HG03159 (cell line): ENCODE results near the gene HPS5.

ENCODE experiments used
- ATAC-seq: cut with Tn5 transposase; IDR thresholded peaks from one replicate; pipeline ENCODE4 v1.9.1; 2021; ENCODE audit warnings: mild to moderate bottlenecking, moderate library complexity; ENCODE audit not compliant: unreplicated experiment

Gene HPS5

DNA sequence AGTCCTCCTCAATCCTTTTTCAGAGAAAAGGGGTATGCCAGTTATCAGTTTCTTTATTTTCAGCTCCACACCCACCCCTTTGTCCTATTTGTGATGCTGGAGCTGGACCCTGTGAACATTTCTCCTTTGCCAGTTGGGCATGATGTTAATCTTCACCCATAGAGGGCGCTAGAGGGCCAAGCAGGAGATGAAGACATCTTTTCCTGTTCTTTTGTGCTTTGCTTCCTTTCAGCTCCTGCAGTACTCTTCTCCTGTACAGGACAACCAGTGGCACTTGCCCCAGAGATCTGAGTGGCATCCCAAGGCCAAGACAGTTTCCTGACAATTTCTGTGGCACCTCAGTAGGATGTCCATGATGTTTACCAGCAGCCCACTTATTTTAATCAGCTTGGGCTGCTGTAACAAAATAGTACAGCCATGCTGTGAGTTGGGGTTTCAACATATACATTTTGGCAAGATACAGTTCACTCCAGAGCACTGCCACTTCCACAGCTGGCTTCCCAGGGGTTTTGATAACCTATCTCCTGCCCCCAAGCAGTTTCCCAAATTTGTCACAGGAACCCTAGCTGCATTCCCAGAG is 78.1 kb downstream of the HPS5 start:
- ATAC-seq, result no peak

DNA sequence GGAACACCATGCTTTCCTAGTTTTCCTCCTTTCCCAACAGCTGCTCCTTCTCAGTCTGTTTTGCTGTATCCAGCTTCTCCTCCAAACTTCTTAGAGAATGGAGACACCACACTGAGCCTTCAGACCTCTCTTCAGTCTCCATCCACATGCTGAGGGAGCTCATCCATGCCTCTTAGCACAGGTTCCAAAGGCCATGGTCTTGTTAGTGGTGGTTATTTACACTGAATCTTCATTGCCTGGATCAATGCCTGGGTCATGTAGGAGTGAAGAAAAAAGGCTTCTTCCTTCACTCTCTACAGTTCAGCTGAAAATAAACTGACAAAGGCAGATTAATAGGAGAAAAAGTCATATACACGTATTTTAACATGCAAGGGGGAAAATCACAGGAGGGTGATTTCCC is 82.3 kb downstream of the HPS5 start:
- ATAC-seq, result no peak

DNA sequence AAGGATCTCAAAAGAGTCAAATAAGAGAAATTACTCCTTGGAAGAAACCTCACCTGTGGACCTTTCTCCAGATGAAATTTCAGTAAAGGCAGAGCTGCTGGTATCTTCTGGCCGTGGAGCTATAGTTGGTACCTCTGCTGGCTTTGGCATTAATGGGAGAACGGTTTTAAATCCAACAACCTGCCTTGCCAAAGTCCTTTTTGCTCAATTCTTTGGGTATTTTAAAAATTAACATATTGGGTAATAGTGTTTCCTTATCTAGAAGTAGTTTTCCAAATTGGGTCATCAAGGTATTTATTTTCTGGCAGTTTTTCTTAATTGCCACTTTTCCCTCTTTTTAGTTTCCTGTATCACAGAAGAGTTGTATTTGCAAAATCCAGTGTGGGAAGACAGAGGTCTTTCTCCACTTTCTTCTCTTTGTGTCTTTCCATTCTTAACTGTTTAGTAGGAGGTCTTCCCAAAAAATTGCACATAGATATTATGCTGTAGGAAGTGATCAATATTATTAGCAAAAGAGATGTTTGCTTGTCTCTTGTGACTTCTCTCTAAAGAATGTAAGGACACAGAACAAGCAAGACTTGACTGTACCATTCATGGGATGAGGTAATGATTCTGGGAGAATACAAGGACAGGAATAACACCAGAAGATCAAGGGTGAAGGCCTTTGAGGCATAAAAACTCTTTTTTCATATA is 85.1 kb downstream of the HPS5 start, which contains the start of gene SAA4:
Gene SAA4 (minus strand): TSS at position 139 of the 693 bp plus-strand sequence. CDS start 876 bp downstream, outside the sequence.
- no peak for ATAC-seq

DNA sequence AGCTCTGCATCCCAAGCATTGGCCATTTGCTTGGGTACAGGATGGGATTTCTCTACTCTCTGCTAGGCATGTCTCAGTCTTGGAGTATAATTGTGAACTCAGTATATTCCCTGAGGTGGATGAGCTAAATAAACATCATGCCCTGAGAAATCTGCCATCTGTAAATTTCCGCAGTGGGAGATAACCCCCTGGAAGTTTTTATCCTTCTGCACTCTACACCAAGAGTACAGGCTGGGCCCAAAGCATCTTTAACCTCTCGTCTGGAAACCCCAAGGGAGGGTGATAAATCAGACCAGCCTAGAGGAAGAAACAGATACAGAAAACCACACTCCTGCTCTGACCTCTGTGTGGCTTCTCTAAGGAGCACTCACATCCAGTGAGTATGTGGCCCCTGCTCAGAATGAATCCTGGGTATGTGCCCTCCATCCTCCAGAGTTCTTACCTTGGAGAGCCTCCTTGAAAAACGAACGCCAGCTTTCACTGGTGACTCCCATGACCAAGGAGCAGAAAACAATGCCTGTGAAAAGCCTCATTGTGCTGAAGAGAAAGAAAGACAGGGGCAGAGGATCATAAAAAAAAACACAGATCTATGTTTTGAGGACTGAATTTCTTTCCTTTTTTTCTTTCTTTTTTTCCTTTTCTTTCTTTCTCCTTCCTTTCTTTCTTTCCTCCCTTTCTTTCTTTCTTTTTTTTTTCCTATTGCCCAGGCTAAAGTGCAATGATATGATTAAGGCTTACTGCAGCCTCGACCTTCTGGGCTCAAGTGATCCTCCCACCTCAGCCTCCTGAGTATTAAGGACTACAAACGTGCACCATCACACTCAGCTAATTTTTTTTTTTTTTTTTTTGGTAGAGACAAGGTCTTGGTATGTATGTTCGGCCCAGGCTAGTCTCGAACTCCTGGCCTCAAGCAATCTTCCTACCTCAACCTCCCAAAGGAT is 86.3 kb downstream of the HPS5 start:
- ATAC-seq, result no peak

DNA sequence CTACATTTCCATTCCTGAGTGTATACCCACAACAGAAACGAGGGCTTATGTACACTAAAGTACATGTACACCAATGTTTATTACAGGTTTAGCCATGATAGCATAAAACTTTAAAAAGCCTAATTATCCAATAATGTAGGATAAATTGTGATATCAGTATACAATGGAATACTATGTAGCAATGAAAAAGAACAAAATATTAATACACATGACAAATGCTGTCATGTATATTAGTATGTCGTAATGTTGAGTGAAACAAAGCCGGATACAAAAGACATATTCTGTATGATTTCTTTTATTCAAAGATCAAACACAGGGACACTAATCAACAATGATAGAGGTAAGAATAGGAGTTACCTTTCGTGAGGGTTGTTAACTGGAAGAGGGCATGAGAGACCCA is 88.0 kb downstream of the HPS5 start:
- ATAC-seq, result no peak

DNA sequence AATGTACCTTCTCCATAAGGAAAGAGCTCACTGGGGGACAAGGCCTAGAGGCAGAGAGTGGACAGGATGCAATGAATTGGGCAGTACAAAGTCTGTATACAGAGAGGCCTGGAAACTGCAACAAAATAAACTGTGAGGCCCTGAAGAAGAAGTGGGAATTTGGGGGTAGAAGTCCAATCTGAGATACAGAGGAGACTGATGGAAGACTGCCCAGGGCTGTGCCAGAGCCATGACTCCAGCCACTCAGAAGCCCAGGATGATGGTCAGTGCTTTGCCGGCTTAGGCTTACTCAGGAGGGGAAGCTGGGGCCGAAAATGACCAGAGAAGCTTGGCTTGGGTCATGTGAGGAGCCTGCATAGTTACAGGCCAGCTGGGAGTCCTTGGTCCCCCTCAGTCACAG is 91.1 kb downstream of the HPS5 start:
- no peak for ATAC-seq

DNA sequence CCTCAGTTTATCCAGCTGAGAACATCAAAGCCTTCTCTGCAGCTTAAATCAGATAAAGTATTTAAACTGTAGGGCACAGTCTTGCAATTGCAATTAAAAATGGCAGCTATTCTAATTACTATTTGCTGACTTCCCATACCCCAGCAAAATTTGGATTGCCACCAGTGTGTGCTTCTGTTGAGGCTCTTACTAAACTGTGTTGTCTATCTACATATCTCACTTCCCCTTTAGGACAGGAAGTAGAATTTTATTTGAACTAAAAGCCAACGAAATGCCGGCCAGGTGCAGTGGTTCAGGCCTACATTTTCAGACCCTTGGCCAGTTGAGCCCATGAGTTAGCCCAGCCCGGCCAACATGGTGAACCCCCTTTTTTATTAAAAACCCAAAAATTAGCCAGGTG is 92.4 kb downstream of the HPS5 start:
- ATAC-seq, result peak; percentile 94
